Activated CD4-positive, CD25-positive, alpha-beta regulatory T cell treated with anti-CD3 and anti-CD28 coated beads, Interleukin-2, amount 50 U/mL, for 24 hours (primary cell): Measurements from ENCODE around the gene PHLDB1.

Experiments
- ATAC-seq, 2 donors: fragments of 150-1000 bp; cut with Tn5 transposase; one replicate each; pipeline ENCODE4 v1.10.0; 2021; ENCODE audit warnings: mild to moderate bottlenecking in 1 of 2, moderate library complexity in 1 of 2

Gene PHLDB1

DNA sequence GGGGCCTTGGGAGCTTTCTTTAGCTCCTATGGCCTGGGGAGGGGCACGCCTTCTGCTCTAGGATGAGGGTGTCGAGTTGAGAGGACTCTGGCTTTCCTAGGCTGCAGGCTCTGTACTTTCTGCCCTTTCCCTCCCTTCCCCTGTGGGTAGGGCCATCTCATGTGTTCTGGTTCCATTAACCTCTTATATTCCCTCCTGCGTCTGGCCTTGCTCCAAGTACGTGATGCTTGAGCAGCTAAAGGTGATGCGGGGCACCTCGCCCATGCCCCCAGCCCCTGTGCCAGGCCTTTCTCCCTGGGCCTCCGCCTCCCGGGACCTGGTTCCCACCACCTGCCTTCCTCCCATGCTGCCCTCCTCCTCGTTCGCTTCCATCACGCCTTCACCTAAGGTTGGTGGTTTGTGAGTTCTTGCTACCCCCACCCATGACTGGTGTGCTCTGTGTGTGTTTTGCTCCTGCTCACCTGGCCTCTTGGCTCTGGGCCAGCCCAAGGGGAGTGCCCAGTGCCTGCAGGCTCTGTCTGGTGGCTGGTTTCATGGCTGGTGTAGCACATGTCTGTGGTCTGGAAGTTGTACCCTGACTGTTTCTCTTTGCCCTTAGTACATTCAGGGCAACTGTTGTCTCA, 34.1 kb downstream of the PHLDB1 start:
- no peak for ATAC-seq

DNA sequence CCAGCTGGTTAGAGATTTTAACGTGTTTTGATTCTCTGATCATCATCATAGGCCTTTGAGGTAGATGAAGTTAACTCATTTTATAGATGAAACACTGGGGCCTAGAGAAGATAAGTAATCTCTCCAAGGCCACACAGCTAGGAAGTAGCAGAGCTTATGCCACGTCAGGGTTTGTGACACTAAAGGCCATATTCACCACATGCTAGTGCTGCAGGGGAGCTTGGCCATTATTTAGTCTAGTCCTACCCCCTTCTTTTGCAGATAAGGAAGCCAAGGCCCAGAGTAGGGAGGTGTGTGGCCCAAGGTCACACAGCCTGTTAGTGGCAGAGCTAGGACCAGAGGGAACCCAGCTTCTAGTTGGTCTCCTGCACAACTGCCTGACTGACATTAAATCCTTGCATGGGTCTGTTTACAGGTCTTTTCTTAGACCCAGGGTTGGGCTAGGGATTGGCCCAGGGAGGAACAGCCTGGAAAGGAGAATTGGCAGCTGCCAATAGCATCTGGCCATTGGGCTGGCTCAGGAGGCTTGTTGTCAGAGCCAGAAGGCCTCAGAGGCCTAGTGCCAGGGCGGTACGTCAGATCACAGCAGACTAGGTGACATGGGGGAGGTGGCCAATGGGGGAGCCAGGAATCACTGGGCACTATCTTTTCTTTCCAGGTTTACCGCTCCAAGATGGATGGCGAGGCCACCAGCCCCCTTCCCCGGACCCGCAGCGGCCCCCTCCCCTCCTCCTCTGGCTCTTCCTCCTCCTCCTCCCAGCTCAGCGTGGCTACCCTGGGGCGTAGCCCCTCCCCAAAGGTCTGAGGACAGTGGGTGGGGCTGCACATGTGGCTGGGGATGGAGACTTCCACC, 36.0 kb downstream of the PHLDB1 start:
- ATAC-seq = no peak

DNA sequence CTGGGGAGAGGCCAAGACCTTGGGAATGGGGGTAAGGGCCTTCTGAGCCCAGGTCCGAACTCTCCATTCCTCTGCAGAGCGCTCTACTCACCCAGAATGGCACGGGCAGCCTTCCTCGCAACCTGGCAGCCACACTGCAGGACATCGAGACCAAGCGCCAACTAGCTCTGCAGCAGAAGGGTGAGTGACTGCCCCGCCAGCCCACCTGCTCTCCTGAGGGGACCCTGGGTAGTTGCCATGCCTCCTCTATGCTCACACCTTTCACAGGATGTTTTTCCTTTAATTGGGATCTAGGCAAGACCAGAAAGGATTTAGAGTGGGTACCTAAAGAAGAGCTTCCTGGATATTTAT, 36.6 kb downstream of the PHLDB1 start:
- ATAC-seq = no peak

DNA sequence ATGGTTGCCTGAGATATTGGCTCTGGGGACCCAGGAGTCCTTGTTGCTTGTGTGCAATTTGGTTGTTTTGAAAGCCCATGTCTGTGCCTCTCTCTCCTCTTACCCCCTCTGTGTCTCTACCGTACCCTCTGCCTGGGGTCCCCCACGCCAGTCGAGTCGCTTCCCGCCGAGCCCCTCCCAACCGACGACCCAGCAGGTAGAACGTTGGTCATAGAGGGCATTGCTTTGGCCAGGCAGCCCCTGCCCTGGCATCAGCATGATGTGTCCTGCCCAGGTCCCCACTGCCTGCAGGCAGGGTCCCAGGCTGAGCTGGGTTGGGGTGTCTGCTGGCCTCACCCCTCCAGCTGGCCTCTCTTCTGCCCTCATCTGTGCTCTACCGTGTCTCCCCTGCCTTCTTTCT, 37.1 kb downstream of the PHLDB1 start:
- no peak for ATAC-seq

DNA sequence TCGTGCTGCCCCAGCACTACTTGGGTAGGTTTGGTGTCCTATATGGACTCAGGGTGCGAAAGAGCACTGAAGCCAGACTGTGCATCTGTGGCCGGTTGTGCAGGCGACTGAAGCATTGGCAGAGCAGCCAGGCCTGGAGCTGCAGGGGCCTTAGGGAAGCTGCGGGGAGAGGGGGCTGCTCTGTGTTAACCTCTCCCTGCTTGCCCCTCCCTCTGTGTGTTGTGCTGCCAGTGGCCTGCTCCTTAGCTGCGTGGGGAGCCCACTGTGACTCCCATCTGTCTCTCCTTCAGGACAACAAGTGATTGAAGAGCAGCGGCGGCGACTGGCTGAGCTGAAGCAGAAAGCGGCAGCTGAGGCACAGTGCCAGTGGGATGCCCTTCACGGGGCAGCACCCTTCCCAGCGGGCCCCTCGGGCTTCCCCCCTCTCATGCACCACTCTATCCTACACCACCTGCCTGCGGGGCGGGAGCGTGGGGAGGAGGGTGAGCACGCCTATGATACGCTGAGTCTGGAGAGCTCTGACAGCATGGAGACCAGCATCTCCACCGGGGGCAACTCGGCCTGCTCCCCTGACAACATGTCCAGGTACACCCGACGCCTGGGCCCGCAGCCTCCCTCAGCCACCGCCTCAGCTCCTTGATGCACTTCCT, 37.8 kb downstream of the PHLDB1 start:
- no peak for ATAC-seq

DNA sequence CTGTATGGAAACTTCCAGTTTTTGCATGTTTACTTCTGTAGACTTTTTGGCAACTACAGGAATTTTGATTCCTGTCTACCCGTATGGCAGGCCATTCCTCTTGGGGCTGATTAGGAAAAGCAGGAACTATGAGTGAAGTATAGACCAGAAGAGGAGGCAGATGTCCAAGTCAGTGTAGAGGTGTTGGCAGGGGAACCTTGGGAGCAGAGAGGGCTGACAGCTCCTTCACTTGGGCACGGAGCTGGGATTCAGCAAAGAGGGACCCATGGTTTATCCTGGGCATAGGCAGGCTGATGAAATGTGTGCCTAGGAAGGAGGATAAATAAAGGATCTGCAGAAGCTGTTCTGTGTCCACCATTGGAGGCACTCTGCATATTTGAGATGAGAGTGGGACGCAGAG, 39.0 kb downstream of the PHLDB1 start:
- no peak for ATAC-seq

DNA sequence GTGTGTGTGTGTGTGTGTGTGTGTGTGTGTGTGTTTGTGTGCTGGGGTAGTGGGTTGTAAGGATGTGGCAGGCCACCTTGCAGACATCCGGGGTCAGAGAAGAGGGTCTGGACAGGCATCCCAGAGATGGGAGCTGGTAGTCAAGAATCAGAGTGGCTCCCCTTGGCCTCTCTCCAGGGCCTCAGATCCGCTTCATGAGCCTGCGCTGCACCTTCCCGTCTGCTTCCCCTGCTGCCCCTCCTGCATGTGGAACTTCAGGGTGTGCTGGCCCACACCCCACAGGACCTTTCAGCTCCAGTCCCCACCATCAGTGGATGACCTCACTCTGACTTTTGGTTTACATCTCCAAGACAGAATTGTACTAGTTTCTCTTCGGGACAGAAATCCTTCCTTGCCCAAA, 40.9 kb downstream of the PHLDB1 start:
- ATAC-seq = no peak

DNA sequence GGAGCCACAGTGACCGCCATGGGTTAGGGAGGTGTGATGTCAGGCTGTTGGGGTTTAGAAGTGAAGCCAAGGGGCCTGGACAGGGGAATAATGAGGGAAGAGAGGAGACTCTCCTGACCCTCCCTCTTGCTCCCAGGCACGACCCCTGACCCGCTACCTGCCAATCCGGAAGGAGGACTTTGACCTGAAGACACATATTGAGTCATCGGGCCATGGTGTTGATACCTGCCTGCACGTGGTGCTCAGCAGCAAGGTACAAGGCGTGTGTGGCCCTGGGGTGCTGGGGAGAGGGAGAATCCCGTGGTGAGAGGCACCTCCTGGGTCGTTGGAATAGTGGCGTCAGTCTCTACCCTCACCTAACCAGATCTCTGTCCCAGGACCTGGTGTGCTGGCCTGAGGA, 42.5 kb downstream of the PHLDB1 start:
- ATAC-seq = no peak

DNA sequence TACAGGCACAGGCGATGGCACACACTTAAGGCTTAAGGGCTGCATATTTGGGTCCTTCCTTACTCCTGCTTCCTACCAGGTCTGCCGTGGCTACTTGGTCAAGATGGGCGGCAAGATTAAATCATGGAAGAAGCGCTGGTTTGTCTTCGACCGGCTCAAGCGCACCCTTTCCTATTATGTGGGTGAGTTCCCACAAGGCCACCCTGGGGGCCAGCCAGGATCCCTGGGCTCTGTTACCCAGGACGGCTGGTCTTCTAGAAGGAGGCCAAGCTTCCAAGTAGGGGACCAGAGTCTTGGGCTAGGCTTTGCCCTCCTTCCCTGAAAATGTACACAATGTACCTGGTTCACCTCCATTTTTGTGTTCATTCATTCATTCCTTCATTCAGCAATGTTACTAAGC, 43.0 kb downstream of the PHLDB1 start:
- ATAC-seq = no peak

DNA sequence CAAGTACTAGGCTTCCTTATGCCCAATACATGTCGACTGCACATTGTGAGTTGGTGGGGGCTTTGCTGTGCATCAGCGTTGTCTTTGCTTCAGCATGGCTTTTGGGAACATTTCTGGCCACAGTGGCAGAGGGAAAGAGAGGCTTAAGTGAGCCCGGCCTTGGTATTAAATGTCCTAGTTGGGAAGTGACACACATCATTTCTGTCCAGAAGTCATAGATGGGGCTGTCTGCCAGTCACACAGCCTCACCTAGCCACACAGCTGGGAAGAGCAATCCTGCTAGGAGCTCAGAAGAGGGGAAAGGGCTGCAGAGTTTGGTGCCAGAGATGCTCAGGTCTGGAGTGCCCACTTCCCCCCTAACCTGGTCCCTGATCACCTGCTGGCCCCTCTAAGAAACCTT, 44.4 kb downstream of the PHLDB1 start:
- no peak for ATAC-seq

DNA sequence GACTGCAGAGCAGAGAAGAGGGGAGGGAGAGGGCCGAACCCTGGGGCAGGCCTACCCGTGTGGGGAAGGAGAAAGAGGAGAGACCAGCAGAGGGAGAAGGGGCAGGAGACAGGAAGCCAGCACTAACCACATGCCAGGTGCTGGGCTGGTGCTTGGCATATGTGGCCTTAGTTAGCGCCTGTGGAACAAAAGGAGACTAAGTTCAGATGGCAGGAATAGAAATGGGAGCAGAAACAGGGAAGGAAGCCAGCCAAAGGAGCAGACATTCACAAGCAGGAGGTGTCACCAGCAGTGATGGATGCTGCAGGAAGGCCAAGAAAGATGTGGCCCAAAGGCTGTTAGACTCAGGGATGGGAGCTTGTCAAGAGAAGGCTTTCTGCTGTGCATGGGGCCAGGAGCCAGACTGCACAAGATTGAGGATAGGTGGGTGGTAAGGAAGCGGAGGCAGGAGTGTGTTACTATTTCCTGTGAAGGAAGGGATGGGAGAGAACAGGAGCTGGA, 45.3 kb downstream of the PHLDB1 start:
- no peak for ATAC-seq

DNA sequence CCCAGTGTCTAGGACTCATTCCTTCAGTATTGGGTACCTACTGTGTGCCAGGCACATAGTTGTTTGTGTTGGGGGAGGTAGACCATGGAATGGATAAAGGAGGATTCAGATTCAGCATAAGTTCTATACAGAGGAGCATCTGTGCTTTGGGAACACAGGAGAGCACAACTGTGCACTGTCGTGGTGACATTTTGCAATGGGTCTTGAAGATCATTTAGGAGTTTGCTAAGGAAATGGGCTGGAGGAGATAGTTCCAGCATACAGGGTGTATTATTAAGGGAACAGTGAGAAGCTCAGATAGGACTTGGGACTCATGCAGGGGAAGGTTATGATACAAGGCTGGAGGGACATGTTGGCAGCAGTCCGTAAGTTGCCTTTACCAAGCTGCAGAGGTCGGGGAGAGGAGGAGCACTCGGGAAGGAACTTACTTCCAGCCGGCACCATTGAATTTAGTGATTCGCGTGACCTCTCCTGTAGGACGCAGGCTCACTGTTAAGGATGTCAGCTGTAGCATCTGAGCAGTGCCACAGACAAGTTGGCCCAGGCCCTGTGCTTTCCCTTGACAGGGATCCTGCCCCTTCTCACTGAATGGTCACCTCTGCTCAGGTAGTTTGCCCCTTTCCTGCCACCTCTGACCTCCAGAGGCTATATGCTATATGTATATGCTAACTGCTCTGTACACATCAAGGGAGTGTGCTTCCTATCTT, 46.4 kb downstream of the PHLDB1 start:
- ATAC-seq = no peak

DNA sequence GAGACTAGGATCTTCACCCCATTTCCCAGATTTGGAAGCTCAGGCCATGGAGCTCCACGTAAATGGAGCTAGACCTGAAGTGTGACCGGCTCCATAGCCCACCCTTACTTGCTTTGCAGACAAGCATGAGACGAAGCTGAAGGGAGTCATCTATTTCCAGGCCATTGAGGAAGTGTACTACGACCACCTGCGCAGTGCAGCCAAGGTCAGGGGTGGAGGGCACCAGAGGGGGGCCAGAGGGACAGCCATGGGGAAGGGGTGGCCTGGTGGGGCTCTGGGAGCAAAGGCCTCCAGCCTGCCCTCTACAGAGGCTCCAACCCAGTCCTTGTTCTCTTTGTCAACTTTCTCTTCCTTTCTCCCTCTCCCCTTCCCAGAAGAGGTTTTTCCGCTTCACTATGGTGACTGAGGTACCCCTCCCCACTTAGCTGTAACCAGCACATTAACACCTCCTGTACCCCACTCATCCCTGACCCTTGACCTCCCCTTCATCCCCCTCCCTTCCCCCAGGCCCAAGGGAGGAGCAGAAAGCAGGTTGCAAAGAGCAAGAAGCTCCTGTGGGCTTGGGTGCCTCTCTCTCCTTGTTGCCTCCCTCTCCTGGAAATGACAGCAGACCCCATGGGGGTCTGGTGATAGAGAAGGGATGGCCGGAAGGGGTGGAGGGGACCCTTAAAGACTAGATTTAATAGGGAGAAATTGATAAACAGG, 48.2 kb downstream of the PHLDB1 start:
- ATAC-seq = no peak

DNA sequence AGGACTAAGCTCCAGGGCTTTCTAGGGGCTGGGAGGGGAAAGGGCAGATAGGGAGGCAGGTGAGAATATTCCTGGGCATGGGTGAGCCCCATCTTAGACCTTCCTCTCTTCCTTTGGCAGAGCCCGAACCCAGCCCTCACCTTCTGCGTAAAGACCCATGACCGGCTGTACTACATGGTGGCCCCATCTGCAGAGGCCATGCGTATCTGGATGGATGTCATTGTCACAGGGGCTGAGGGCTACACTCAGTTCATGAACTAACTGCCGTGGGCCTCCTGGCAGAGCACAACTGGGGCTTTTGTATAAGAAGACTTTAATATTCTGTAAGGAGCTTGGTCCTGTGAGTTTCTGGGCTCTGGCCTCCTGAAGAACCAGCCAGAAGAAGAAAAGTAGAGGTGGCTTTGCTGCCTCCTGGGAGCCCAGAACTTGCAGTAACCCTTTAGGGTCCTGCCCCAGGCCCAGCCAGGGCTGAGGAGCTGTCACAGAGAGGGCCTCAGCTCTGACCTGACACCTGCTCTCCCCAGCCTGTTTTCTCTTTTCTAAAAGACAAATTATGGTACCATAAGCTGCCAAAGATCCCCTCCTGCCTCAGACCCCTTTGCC, 49.2 kb downstream of the PHLDB1 start:
- no peak for ATAC-seq

DNA sequence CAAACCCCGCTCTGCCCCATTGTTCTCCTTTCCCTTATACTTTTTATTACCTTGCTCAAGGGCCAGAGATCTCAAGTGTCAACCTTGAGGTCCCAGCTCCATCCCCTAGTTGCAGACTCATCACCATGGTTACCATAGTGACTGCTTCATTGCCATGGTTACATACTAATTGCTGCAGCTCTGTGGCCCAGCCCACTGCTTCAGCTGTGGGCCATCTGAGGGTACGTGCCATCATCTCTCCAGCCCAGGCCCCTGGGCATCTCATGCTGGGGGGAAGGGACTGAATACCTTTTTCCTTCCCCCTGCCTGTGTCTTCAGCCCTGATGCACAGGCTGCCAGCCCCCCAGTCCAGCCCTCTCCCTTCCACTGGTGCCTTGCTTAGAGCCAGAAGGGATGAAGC, 49.8 kb downstream of the PHLDB1 start:
- ATAC-seq = no peak

DNA sequence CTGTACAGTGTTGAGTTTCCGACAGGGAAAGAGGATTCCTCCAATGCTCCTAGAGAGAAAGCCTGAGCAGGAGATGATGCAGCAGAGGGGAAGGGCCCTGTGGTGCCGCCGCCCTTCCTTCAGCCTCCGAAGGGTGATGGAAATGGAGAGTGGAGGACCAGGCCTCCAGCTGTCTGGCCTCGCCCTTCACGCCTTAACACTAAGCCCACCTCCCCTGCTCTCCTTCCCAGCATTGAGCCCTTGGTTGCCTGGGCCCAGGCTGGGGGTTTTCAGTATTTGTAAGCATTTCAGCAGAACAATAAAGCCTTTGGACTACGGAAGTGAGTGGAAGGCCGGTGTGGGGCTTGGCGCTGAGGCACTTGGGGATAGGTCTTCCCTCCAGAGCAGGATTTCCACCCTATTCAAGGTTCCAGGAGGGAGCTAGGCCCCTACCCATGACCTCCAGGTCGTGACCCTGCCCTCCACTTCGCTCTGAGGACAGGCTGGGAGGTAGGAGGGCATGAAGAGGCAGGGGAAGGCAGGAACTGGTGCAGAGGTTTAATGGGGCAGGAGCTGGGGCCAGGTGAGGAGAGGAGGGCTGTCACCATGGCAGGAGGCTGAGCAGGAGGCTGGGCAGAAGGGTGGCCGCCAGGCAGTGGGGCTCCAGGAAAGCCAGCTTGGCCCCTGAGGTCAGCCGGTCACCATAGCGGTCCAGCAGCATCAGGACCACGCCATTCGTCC, 50.5 kb downstream of the PHLDB1 start:
- no peak for ATAC-seq

DNA sequence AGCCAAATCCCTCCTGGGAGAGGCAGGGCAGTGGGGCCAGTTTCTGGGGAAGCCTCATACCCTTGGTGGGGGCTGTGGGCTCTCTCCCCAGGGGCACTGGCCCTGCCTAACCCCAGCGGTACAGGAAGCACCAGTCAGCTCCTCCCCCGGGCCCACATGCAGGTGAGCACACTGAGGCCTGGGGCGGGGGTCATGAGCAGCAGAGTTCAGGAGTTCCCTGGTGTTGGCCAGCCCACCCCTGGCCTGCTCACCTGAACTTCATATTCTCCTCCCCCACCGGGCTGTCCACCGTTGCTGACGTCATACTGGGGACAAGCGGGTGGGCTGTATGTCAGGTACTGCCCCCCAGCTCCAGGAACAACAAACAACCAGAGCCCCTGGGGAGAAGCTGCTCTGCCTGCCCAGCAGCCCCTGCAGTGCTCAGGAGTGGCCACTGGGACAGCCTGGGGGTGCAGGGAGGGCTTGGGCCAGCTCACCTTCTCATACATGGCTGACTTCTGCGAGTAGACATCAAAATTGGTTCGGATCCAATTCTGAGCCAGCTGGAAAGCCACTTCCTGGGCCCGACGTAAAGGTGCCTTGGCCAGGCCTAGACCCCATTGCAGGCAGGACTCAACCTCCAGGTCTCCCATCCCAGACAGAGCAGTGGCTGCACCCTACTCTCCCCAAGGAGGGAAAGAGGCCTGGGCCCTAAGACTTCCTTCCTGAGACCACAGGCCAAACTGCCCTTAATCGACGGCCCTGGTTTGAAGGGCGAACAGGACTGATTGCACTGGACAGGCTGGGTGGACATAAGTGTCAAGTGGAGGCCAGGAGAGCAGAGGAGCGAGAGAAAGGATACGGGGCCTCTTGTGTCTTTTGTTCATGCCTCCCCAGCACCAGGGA, 51.3 kb downstream of the PHLDB1 start:
- ATAC-seq = no peak

DNA sequence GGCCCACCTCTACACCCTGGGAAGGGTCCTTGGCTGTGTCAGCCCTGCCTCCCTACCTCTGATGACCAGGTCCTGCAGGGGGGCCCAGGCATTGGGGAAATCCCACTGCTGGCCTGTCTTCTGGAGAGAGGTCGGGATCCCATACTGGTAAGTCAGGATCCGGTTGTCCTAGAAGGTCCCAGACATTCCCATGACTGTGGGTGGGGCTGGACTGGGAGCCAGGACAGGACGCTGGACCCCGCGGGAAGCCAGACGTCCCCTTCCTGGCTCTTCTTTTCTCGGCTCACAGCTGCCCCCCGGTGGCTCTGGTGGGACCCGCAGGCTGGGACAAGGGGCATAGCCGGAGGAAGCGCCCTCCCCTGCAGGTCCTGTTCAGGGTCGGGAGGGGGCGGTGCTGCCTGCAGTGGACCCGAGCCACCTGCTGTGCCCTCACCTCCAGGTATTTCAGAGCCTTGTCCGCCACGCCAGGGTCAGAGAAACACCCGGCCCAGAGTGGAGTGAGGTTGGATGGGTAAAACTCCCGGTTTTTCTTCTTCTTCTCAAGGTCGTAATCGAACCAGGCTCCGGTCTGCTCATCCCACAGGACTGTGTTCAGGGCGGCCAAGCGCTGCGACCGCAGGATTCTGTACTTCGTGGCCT, 52.0 kb downstream of the PHLDB1 start:
- peak; percentile 92 to 94 for ATAC-seq

DNA sequence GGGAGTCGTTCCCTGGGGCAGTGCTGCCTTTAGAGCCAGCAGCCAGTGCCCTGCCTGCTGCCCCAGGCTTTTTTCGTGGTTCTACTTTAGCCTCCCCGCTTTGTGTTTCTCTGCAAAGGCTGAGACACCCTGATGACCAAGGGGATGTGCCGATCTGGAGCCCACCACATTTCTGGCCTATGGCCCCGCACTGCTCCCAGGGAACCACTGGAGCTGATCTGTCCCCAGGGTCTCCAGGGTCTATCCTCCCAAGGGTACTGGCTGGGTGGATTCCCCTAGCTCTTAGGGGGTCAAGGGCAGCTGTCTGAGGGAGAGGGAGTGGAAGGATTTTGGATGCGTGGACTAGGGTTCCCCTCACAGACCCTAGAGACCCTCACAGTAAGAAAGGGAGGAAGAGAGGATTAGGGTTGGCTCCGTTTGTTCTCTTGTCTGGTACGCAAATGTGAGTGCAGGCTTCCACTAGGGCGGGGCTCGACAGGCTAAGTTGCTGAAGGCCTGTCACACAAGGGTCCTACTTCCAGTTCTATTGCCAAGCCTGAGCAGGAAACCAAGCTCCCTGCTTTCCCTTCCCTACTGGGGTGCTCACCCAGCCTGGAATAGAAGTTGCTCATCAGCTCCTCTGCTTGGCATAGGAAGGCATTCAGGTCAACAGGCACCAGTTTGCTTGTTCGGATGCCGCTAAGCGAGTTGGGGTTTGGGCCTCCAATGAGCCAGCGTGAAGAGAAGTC, 52.7 kb downstream of the PHLDB1 start:
- no peak for ATAC-seq
